GM12873 (cell line): ENCODE data around the gene MAN1A1.

Experiments used
- CTCF ChIP-seq: IDR thresholded peaks from 2 replicates; pipeline ENCODE4 v1.5.1; 2012; ENCODE audit warnings: low read depth, mild to moderate bottlenecking, moderate library complexity, low read length, control low read depth; ENCODE audit not compliant: insufficient read depth; ENCODE audit errors: missing control alignments

Gene MAN1A1

GRCh38 chr6:119142637-119143036, 206.9 kb downstream of the MAN1A1 start:
- no peak for TF ChIP-seq CTCF

GRCh38 chr6:119142041-119142440, 207.5 kb downstream of the MAN1A1 start:
- no peak for TF ChIP-seq CTCF

GRCh38 chr6:119140196-119141140, 209.1 kb downstream of the MAN1A1 start:
- no peak for TF ChIP-seq CTCF

- no peak for TF ChIP-seq CTCF
These were observed 210.5 kb downstream of the MAN1A1 start for GRCh38 chr6:119138906-119139541.

- no peak for TF ChIP-seq CTCF
These were observed 212.1 kb downstream of the MAN1A1 start for GRCh38 chr6:119137194-119138072.

- no peak for TF ChIP-seq CTCF
These were observed 214.8 kb downstream of the MAN1A1 start for GRCh38 chr6:119134752-119135151.
